Muscle layer of colon (tissue), 2 donors: ENCODE results near the gene MGLL.

Experiments used
- H3K27ac ChIP-seq: one replicate; pipeline ENCODE4 v1.7.0; 2013; ENCODE audit warnings: low read depth, mild to moderate bottlenecking, low read length, moderate library complexity
- H3K27me3 ChIP-seq, 2 donors: one replicate each; pipeline ENCODE4 v1.7.0; 2013; ENCODE audit warnings: low read length in 2 of 2, mild to moderate bottlenecking in 2 of 2; ENCODE audit not compliant: insufficient read depth in 2 of 2, control insufficient read depth in 1 of 2
- H3K36me3 ChIP-seq: one replicate; pipeline ENCODE4 v1.7.0; 2013; ENCODE audit warnings: mild to moderate bottlenecking, low read length; ENCODE audit not compliant: insufficient read depth
- H3K4me1 ChIP-seq: one replicate; pipeline ENCODE4 v1.7.0; 2013; ENCODE audit warnings: mild to moderate bottlenecking, low read length; ENCODE audit not compliant: insufficient read depth
- H3K4me3 ChIP-seq, 2 donors: one replicate each; pipeline ENCODE4 v1.7.0; 2013; ENCODE audit warnings: low read length in 2 of 2, low read depth in 1 of 2, mild to moderate bottlenecking in 1 of 2, moderate library complexity in 1 of 2
- H3K9ac ChIP-seq: one replicate; pipeline ENCODE4 v1.7.0; 2013; ENCODE audit warnings: low read length
- H3K9me3 ChIP-seq: one replicate; pipeline ENCODE4 v1.7.0; 2013; ENCODE audit warnings: mild to moderate bottlenecking, low read length
- donor health status: abdominal sarcoma.
- donor health status: Adenocarcinoma of cecum.

MGLL gene

DNA sequence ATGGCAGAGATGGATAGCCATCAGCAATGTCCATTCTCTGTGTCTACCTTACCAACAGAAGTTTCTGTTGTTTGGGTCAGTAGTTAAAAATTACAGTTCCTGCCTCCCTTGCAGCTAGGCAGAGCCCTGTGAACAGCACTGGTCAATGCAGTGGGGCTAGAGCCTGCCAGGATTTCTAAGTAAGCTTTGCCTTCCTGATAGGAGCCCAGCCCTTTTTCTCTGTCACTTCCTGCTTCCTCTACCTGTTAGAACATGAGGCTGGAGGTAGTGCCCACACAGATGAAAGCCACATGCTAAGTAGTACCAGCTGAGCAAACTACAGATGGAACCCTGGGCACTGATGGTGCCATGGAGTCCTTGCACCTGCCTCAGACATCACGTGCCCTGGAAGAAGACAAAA is 45.0 kb downstream of the MGLL start:
- no peak overlapping the region for H3K9ac ChIP-seq
- H3K4me1 ChIP-seq: peaks cover 49% of the 10 kb centered on the region
- H3K9me3 ChIP-seq: no peaks in the 10 kb centered on the region
- H3K27ac ChIP-seq: no peak overlapping the region
- H3K27me3 ChIP-seq: no peaks in the 10 kb centered on the region
- H3K36me3 ChIP-seq: peaks cover 12% of the 10 kb centered on the region
- H3K4me3 ChIP-seq: no peak overlapping the region

DNA sequence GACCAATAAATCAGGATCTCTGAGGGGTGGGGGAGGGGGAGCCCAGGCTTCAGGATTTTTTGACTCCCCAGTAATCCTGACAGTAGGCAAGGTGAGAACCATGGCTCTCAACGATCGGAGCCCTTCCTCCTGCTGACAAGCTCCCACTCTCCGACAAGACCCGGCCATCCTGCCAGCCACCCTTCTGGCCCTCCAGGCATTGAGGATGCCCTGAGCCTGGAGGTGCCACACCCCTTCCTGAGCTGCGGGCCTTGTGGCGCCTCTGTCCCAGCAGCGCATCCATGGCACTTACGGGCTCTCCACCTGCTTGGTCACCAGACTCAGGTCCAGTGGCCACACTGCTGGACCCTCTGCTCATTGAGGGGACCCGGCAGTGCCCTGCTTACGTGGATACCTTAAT is 46.0 kb downstream of the MGLL start:
- H3K9ac ChIP-seq: no peak overlapping the region
- H3K27ac ChIP-seq: no peak overlapping the region
- no peaks in the 10 kb centered on the region for H3K27me3 ChIP-seq

GRCh38 chr3:127775398-127776109 is 46.8 kb downstream of the MGLL start:
- peak overlapping the region; percentile 18 for H3K9ac ChIP-seq
- no peaks in the 10 kb centered on the region for H3K9me3 ChIP-seq
- peaks cover 38% of the 10 kb centered on the region for H3K4me1 ChIP-seq
- no peak overlapping the region for H3K4me3 ChIP-seq
- H3K36me3 ChIP-seq: peaks cover 6% of the 10 kb centered on the region
- H3K27me3 ChIP-seq: no peaks in the 10 kb centered on the region
- H3K27ac ChIP-seq: peak overlapping the region; percentile 67

More for the DNA sequence above, 46.0 kb downstream of the MGLL start:
- no peaks in the 10 kb centered on the region for H3K9me3 ChIP-seq
- no peak overlapping the region for H3K4me3 ChIP-seq
- peaks cover 12% of the 10 kb centered on the region for H3K36me3 ChIP-seq
- H3K4me1 ChIP-seq: peaks cover 46% of the 10 kb centered on the region

GRCh38 chr3:127774647-127775046 is 47.7 kb downstream of the MGLL start:
- no peak overlapping the region for H3K4me3 ChIP-seq
- no peaks in the 10 kb centered on the region for H3K9me3 ChIP-seq
- H3K4me1 ChIP-seq: peaks cover 29% of the 10 kb centered on the region
- H3K36me3 ChIP-seq: no peaks in the 10 kb centered on the region
- H3K27me3 ChIP-seq: no peaks in the 10 kb centered on the region
- no peak overlapping the region for H3K9ac ChIP-seq
- H3K27ac ChIP-seq: no peak overlapping the region

- Histone ChIP-seq H3K4me1 (peaks cover 26% of the 10 kb centered on the region), H3K27ac (no peak overlapping the region)
These were observed 48.4 kb downstream of the MGLL start for GRCh38 chr3:127773752-127774395.

GRCh38 chr3:127772827-127773751 is 49.2 kb downstream of the MGLL start:
- H3K27me3 ChIP-seq: no peaks in the 10 kb centered on the region
- H3K4me1 ChIP-seq: peaks cover 26% of the 10 kb centered on the region
- no peaks in the 10 kb centered on the region for H3K9me3 ChIP-seq
- H3K27ac ChIP-seq: no peak overlapping the region
- H3K9ac ChIP-seq: no peak overlapping the region
- H3K4me3 ChIP-seq: no peak overlapping the region
- H3K36me3 ChIP-seq: no peaks in the 10 kb centered on the region

More at GRCh38 chr3:127773752-127774395, 48.4 kb downstream of the MGLL start:
- H3K4me3 ChIP-seq: no peak overlapping the region
- H3K27me3 ChIP-seq: no peaks in the 10 kb centered on the region
- no peaks in the 10 kb centered on the region for H3K9me3 ChIP-seq
- no peaks in the 10 kb centered on the region for H3K36me3 ChIP-seq
- H3K9ac ChIP-seq: no peak overlapping the region

DNA sequence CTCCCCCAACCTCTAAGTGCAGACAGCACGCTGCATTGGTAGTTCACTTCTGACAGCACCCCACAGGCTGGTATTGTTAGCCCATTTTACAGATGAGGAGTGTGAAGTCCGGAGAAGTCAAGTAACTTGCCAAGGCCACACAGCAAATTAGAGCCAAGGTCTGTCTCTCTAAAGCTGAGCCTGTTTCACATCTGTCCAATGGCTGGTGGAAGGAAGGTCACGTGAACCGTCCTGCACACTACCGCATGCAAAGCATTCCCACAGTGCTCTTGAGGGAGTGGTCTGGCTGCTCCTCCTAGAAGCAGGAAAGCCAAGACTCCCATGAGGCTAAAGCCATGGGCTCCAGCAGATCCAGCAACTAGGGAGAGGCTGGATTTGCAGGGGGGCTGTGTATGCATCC is 50.0 kb downstream of the MGLL start:
- no peak overlapping the region for H3K9ac ChIP-seq
- no peak overlapping the region for H3K4me3 ChIP-seq
- no peaks in the 10 kb centered on the region for H3K27me3 ChIP-seq
- peaks cover 26% of the 10 kb centered on the region for H3K4me1 ChIP-seq
- no peak overlapping the region for H3K27ac ChIP-seq
- H3K9me3 ChIP-seq: no peaks in the 10 kb centered on the region
- no peaks in the 10 kb centered on the region for H3K36me3 ChIP-seq

GRCh38 chr3:127771746-127772145 is 50.6 kb downstream of the MGLL start:
- Histone ChIP-seq H3K4me1 (peaks cover 26% of the 10 kb centered on the region), H3K9ac (no peak overlapping the region), H3K9me3 (no peaks in the 10 kb centered on the region), H3K27me3 (no peaks in the 10 kb centered on the region), H3K4me3 (no peak overlapping the region), H3K36me3 (no peaks in the 10 kb centered on the region), H3K27ac (no peak overlapping the region)

- no peaks in the 10 kb centered on the region for H3K27me3 ChIP-seq
- peaks cover 20% of the 10 kb centered on the region for H3K4me1 ChIP-seq
- no peak overlapping the region for H3K27ac ChIP-seq
- H3K4me3 ChIP-seq: no peak overlapping the region
- no peaks in the 10 kb centered on the region for H3K36me3 ChIP-seq
- no peak overlapping the region for H3K9ac ChIP-seq
- H3K9me3 ChIP-seq: no peaks in the 10 kb centered on the region
These were observed 51.5 kb downstream of the MGLL start for GRCh38 chr3:127770671-127771355.

DNA sequence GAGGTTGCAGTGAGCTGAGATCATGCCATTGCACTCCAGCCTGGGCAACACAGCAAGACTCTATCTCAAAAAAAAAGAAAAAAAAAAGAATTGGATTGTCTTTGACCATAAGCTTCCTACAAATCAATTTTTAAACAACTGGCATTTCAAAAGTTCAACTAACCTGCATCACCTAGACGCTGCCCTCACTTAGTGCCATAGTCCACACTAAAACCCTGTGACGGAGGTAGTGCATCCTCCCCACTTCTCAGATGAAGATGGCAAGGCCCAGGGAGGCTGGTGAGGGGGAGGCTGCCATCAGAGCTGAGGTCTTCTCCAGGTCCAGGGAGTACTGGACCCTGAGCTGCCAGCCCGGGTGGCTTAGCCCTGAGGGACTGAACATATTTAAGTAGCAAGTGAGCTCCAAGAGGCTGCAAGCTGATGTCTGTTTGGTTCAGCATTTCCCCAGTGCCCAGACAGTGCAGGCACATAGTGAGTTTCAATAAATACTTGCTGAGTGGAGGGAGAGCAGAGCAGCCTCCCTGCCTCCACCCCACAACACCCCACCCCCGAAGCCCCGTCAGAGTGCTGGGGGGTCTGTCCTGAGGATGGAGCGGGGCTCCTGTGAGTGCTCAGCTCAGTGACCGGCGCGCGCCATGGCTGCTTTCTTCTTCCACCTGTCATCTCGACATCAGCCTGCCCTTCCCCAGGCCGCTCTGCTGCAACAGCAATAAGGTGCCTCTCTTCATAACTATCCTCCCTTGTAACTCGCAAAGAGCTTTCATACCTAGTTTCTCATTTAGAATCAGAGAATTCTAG is 52.8 kb downstream of the MGLL start:
- H3K4me3 ChIP-seq: no peak overlapping the region
- no peaks in the 10 kb centered on the region for H3K9me3 ChIP-seq
- no peaks in the 10 kb centered on the region for H3K27me3 ChIP-seq
- no peaks in the 10 kb centered on the region for H3K36me3 ChIP-seq
- no peak overlapping the region for H3K9ac ChIP-seq
- no peak overlapping the region for H3K27ac ChIP-seq
- H3K4me1 ChIP-seq: peaks cover 6% of the 10 kb centered on the region
